ENCODE measurements around the gene ACOT7. TPM values are rescaled to one million over a fixed set of nuclear protein-coding genes. Genes with fewer than 3 reads are reported as not detected.
"Not testable (repeated sequence)": the region's sequence is repeated elsewhere in the genome, so short reads cannot be mapped to it uniquely, and the experiment has no call there.

Gene ACOT7
- total RNA-seq, 1 experiment from 2014 or later = 113 TPM

- DNase-seq (ENCODE audit: low read depth) = no peak
These were observed 160.2 kb downstream of the ACOT7 start for GRCh38 chr1:6233376-6233775.

DNA sequence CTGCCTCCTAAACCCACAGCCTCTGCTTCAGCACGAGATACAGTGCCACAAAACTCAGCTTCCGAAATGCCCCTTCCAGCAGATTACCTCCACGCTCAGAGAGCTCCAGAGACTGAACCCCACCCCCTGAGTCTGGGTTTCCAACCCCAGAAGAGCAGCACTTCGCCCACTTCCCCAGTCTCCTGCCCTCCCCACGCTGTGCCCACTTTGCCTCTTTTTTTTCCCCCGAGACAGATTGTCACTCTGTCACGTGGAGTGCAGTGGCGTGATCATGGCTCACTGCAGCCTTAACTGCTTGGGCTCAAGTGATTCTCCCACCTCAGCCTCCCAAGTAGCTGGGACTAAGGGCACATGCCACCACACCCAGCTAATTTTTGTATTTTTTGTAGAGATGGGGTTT is 167.9 kb downstream of the ACOT7 start:
- DNase-seq (ENCODE audit: low read depth) = no peak

GRCh38 chr1:6224718-6225117 is 168.8 kb downstream of the ACOT7 start:
- DNase-seq (ENCODE audit: low read depth) = peak; percentile 44

GRCh38 chr1:6223617-6224016 is 169.9 kb downstream of the ACOT7 start:
- no peak for DNase-seq (ENCODE audit: low read depth)

DNA sequence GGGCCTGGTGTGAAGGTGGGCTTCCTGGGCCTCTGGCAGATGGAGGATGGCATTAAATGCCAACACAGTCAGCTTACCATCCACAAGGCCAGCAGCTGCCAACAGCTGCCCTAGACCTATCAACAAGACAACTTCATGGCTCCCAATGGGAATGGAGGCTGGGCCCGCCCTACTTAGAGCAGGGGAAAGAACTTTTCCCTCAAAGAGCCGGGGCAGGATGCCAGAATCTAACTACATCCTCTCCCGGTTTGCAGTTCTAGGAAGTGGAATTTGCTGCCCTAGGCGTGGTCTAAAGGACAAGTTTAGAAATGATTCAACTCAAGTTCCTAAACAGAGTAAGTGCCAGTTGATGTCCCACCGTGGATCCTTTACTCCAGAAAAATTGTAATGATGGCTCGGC is 170.9 kb downstream of the ACOT7 start:
- peak; percentile 49 for DNase-seq (ENCODE audit: low read depth)

GRCh38 chr1:6221210-6221784 is 172.3 kb downstream of the ACOT7 start:
- no peak for DNase-seq (ENCODE audit: low read depth)

DNA sequence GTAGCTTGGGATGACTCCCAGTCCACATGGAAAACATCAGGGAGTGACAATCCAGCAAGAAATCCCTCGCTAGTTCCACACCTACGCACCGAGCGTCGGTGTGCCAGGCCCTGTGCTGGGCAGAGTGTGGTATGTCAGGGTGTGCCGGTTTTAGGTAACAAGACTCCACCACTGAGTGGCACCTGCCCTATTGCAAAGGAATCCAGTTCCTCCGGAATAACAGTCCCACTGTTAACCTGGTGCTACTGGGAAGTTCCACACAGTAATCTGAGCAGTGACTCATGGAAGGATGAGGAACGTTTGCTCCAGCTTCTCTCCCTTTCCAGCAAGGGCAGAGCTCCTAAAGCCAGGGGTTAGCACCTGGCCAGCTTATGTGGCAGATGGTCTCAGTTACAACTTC is 173.3 kb downstream of the ACOT7 start:
- DNase-seq (ENCODE audit: low read depth) = peak; percentile 18

GRCh38 chr1:6219641-6220040 is 173.9 kb downstream of the ACOT7 start:
- not testable (repeated sequence) for DNase-seq (ENCODE audit: low read depth)

DNA sequence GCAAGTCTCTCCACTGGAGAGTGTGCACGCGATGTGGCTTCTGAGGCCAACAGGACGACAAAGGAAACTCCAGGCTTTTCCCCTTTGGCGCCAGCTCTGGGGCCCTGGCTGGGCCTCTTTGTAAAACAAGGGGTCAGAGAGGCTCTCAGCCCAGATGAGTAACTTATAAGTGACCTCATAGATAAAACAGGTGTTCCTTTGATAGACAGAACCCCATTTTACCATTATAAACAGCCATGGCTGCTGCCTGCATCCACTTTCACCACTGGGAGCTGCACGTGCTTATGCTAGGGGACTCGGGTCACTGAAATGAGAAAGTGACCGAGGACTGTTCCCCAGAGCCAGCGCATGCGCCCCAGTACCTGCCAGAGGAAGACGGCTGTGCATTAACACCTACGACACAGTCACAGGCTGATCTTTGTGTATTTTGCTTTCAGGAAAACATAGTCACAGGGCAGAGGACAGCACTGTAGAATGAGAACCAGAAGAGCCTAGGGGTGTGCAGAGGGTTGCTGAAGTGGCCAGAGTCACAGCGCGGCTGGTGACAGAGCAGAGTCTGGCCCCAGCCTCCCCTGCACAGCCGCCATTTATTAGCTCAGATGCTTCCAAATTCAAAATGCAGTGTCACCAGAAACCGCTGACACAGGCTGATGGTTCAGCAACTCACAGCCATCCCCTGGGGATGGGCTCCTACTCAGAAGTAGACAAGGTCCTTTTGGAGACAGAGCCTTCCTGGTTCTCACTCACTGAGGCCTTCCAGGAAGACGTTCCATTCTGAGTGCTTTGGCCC is 175.0 kb downstream of the ACOT7 start:
- no peak for DNase-seq (ENCODE audit: low read depth)

Other genes with a start within 250 kb of the ACOT7 start
- gene CHD5, start 213.4 kb downstream of the ACOT7 start, total RNA-seq (2014; rRNA removed; shearing (Covaris generic)) = 0.07 TPM in 1 of 2 replicates, not detected in the other
- 135 and 162 TPM in 2 replicates for gene RPL22, start 194.2 kb downstream of the ACOT7 start, total RNA-seq (2014; rRNA removed; shearing (Covaris generic))
- gene RNF207, start 187.6 kb downstream of the ACOT7 start, total RNA-seq (2014; rRNA removed; shearing (Covaris generic)) = 0.91 and 3.9 TPM in 2 replicates
- gene ICMT, start 157.8 kb downstream of the ACOT7 start, total RNA-seq (2014; rRNA removed; shearing (Covaris generic)) = 99.6 and 153 TPM in 2 replicates
- not detected in 2 replicates for gene HES3, start 149.6 kb downstream of the ACOT7 start, total RNA-seq (2014; rRNA removed; shearing (Covaris generic))
- 3.5 and 9.1 TPM in 2 replicates for gene GPR153, start 132.7 kb downstream of the ACOT7 start, total RNA-seq (2014; rRNA removed; shearing (Covaris generic))
- 0.47 and 1.0 TPM in 2 replicates for gene HES2, start 26.2 kb upstream of the ACOT7 start, total RNA-seq (2014; rRNA removed; shearing (Covaris generic))
- 0.02 TPM in 1 of 2 replicates, not detected in the other for gene ESPN, start 31.0 kb upstream of the ACOT7 start, total RNA-seq (2014; rRNA removed; shearing (Covaris generic))
- 8.7 and 9.1 TPM in 2 replicates for gene TNFRSF25, start 72.4 kb upstream of the ACOT7 start, total RNA-seq (2014; rRNA removed; shearing (Covaris generic))
- gene PLEKHG5, start 97.9 kb upstream of the ACOT7 start, total RNA-seq (2014; rRNA removed; shearing (Covaris generic)) = 3.9 and 11.2 TPM in 2 replicates
- gene NOL9, start 160.7 kb upstream of the ACOT7 start, total RNA-seq (2014; rRNA removed; shearing (Covaris generic)) = 13.2 and 25.5 TPM in 2 replicates
- 0.27 TPM in 1 of 2 replicates, not detected in the other for gene TAS1R1, start 161.5 kb upstream of the ACOT7 start, total RNA-seq (2014; rRNA removed; shearing (Covaris generic))
- gene ZBTB48, start 186.2 kb upstream of the ACOT7 start, total RNA-seq (2014; rRNA removed; shearing (Covaris generic)) = 5.8 and 20.0 TPM in 2 replicates
- gene KLHL21, start 209.1 kb upstream of the ACOT7 start, total RNA-seq (2014; rRNA removed; shearing (Covaris generic)) = 14.4 and 32.2 TPM in 2 replicates
- gene PHF13, start 220.0 kb upstream of the ACOT7 start, total RNA-seq (2014; rRNA removed; shearing (Covaris generic)) = 14.4 and 22.3 TPM in 2 replicates
- gene THAP3, start 231.1 kb upstream of the ACOT7 start, total RNA-seq (2014; rRNA removed; shearing (Covaris generic)) = 16.9 and 28.8 TPM in 2 replicates